Hepatocyte (in vitro differentiated cells): ENCODE measurements around the gene PHETA1.

Source experiments
- CTCF ChIP-seq: fragments of 200-600 bp; sonication (generic); IDR thresholded peaks from 2 replicates; pipeline ENCODE4 v1.5.1; 2016; ENCODE audit warnings: antibody characterized with exemption, mild to moderate bottlenecking; ENCODE audit not compliant: poor library complexity
- EZH2phosphoT487 ChIP-seq: fragments of 200-600 bp; sonication (generic); IDR thresholded peaks from one replicate; pipeline ENCODE4 v1.6.1; 2018; ENCODE audit warnings: antibody characterized with exemption, mild to moderate bottlenecking, low read depth, moderate library complexity; ENCODE audit not compliant: unreplicated experiment, severe bottlenecking

- TF ChIP-seq CTCF, result no peak
- no peak for TF ChIP-seq EZH2phosphoT487
Observed at GRCh38 chr12:111386885-111387284, 18.0 kb upstream of the PHETA1 start.
